Measurements from ENCODE around the gene TEX2. TPM values are rescaled to one million over a fixed set of nuclear protein-coding genes. Genes with fewer than 3 reads are reported as not detected.
A peak's percentile ranks its signal among the peaks of the same experiment; 100 is the strongest.

Gene TEX2
- total and polyA plus RNA-seq, 2 of the 13 experiments (the other 11 are each of a cell fraction or from before 2014, with no cell fraction given) = 21.4 to 37.7 TPM

- TF ChIP-seq ZFP36 (IDR thresholded peaks at IDR 0.05; ENCODE audit: borderline replicate concordance, low read depth, low read length, partially characterized antibody) (no peak), CEBPG (CRISPR knock-in tag; IDR thresholded peaks at IDR 0.05) (no peak), ZNF546 (CRISPR knock-in tag; conservative IDR thresholded peaks at IDR 0.05) (no peak)
These were observed 2.2 kb downstream of the TEX2 start (continued) for GRCh38 chr17:64260886-64261285.

GRCh38 chr17:64259922-64260321, 3.1 kb downstream of the TEX2 start:
- Histone ChIP-seq H4K20me1 (ENCODE audit: insufficient read depth, low read length) (no peaks in the 10 kb centered on the region; the same call in 1 of the 2 replicates), H3K27ac (ENCODE audit: extremely low read length, insufficient read depth, low read length) (no peak overlapping the region), H3K27me3 (ENCODE audit: control insufficient read depth in 1 of 2, insufficient read depth in 2 of 2, low read length in 2 of 2) (no peaks in the 10 kb centered on the region; a peak in 1 of 5 replicates), H3K9ac (ENCODE audit: insufficient read depth, low read depth, low read length) (no peak overlapping the region), H3K79me2 (ENCODE audit: insufficient read depth, low read length) (peaks cover 69% of the 10 kb centered on the region), H3K9me3 (ENCODE audit: low read length) (no peaks in the 10 kb centered on the region), H3K4me2 (ENCODE audit: low read depth, low read length) (peak overlapping the region; percentile 99; the same call in 1 of the 2 replicates), H3K4me3 (replicated peaks in 1 of 3; ENCODE audit: insufficient read depth in 1 of 3, low read depth in 2 of 3, low read length in 3 of 3) (no peak overlapping the region), H3K4me1 (ENCODE audit: insufficient read depth, low read length) (peaks cover 75% of the 10 kb centered on the region), H2AFZ (ENCODE audit: low read length) (no peak overlapping the region), H3K36me3 (replicated peaks in 1 of 2; ENCODE audit: control insufficient read depth in 1 of 2, insufficient read depth in 2 of 2, low read length in 2 of 2) (no peaks in the 10 kb centered on the region)
- DNase-seq (ENCODE audit: low spot score) (no peak), ATAC-seq (no peak), FAIRE-seq (no peak)
- intact Hi-C loops (cut with micrococcal nuclease; ENCODE audit: unreplicated experiment) = loop anchor here (5.0 kb wide), 2 partner anchors 43 to 113 kb away; no protein-coding TSS in a partner anchor
- no peak for TF ChIP-seq AKAP8 (CRISPR knock-in tag; IDR thresholded peaks at IDR 0.05)
- TF ChIP-seq CBX5 (CRISPR knock-in tag; IDR thresholded peaks at IDR 0.05; ENCODE audit: borderline replicate concordance) = 0 out of 2 replicates have a peak, but pooled peaks have one; percentile 50
- peak; percentile 56 for TF ChIP-seq CEBPG (CRISPR knock-in tag; IDR thresholded peaks at IDR 0.05)
- peak; percentile 83 for TF ChIP-seq CEBPB (IDR thresholded peaks at IDR 0.05; ENCODE audit: borderline replicate concordance, low read depth, low read length)
- 0 out of 2 replicates have a peak, but pooled peaks have one; percentile 4 for TF ChIP-seq AHDC1 (CRISPR knock-in tag; IDR thresholded peaks at IDR 0.05; ENCODE audit: borderline replicate concordance)
- WGBS (ENCODE audit: low lambda C conversion rate) = 22% methylated on average over 3 of the region's 3 CpGs
- in situ Hi-C loops (cut with HindIII; ENCODE audit: extremely low pct_ligation_motif_present, low pct_unique_long_range_greater_than_20kb) = loop anchor here (5.0 kb wide), 1 partner anchor 113 kb away; no protein-coding TSS in a partner anchor
- ChIA-PET CTCF (ENCODE audit: low intra/inter-chr PET ratio, low total read pairs) (no interaction called here), POLR2A (interaction anchor here (0.9 to 1.7 kb wide), 3 partner anchors 43 to 115 kb away, joined by 3 to 6 read pairs (median 3); no protein-coding TSS in a partner anchor)
- BruUV-seq (replicated peaks) = no TSS peak

All from HepG2 (cell line).